IgD-negative memory B cell (primary cell): Measurements from ENCODE around the gene TRAF2. TPM values are rescaled to one million over a fixed set of nuclear protein-coding genes. Genes with fewer than 3 reads are reported as not detected.

Experiments used
- H3K27ac Mint-ChIP-seq, 3 donors: one replicate each; pipeline ENCODE4 v1.8.0; 2020 to 2022; ENCODE audit warnings: mild to moderate bottlenecking in 3 of 3, mixed read lengths in 3 of 3, moderate library complexity in 1 of 3
- H3K27me3 Mint-ChIP-seq: one replicate; pipeline ENCODE4 v1.8.0; 2021; ENCODE audit warnings: mixed read lengths
- H3K36me3 Mint-ChIP-seq: one replicate; pipeline ENCODE4 v1.8.0; 2020; ENCODE audit warnings: mild to moderate bottlenecking, mixed read lengths
- H3K4me1 Mint-ChIP-seq, 3 donors: one replicate each; pipeline ENCODE4 v1.8.0; 2020 to 2022; ENCODE audit warnings: mixed read lengths in 3 of 3, mild to moderate bottlenecking in 1 of 3
- H3K4me3 Mint-ChIP-seq, 4 donors: one replicate each; pipeline ENCODE4 v1.8.0; 2020 to 2022; ENCODE audit warnings: mild to moderate bottlenecking in 4 of 4, mixed read lengths in 4 of 4, moderate library complexity in 3 of 4
- H3K9me3 Mint-ChIP-seq, 3 donors: one replicate each; pipeline ENCODE4 v1.8.0; 2020 to 2021; ENCODE audit warnings: mixed read lengths in 3 of 3, mild to moderate bottlenecking in 1 of 3
- polyA plus RNA-seq: library from polyadenylated mRNA; unstranded; fragments of 300-500 nt; fragmentation: Illumina TruSeq; gene quantifications from one replicate; pipeline ENCODE4 v1.2.3, GENCODE V29; 2021

Gene TRAF2
- polyA plus RNA-seq, 1 donor from 2014 or later: 42.8 TPM

DNA sequence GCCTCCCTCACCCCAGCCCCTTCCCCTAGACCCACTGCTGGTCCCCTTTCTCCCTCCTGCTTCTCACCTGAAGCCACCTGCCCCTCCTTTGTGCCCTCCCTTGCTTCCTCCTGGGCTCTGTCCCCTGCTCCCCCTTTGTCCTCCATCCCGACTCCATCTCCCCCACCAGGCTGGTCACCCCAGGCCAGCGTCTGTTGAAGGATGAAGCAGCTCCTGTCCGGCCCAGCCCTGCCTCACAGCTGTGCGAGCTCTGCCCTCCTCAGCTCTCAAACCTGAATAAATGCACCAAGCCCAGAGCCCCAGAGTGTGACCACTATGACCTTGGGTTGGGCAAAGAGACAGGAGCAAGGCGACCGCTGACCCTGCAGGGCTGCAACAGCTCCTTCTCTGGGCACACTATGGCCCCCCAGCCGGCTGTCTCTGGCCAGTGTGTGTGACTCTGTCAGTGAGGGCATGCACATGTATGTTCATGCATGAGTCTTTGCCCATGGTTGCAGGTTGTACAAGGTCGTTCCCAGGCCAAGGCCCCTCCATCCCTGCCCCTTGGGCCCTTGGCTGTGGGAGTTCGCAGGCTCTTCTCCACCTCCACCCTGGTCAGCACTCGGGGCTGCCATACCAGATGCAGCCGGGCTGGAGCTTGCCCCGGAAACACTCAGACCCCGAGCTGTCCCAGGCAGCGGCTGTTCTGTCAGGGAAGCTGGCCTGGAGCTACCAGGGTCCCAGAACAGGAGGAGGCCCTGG is 69.1 kb downstream of the TRAF2 start:
- Mint-ChIP-seq H3K27ac (no peak overlapping the region), H3K4me1 (peaks cover 0 to 2% (median 0%) of the 10 kb centered on the region in 3 donors), H3K4me3 (peak overlapping the region in 1 of 4 donors; percentile 17), H3K9me3 (no peaks in the 10 kb centered on the region), H3K36me3 (no peaks in the 10 kb centered on the region), H3K27me3 (peaks cover 3% of the 10 kb centered on the region)

- peaks cover 3% of the 10 kb centered on the region for H3K27me3 Mint-ChIP-seq
- no peaks in the 10 kb centered on the region for H3K9me3 Mint-ChIP-seq
- H3K4me1 Mint-ChIP-seq: no peaks in the 10 kb centered on the region
- H3K36me3 Mint-ChIP-seq: no peaks in the 10 kb centered on the region
- H3K4me3 Mint-ChIP-seq: peak overlapping the region in 1 of 4 donors; percentile 13
- no peak overlapping the region for H3K27ac Mint-ChIP-seq
Measured at GRCh38 chr9:136955943-136956335, 69.6 kb downstream of the TRAF2 start.

- Mint-ChIP-seq H3K9me3 (no peaks in the 10 kb centered on the region), H3K4me3 (peak overlapping the region in 1 of 4 donors; percentile 13), H3K27ac (no peak overlapping the region), H3K36me3 (no peaks in the 10 kb centered on the region), H3K27me3 (peaks cover 3% of the 10 kb centered on the region), H3K4me1 (no peaks in the 10 kb centered on the region)
Measured at GRCh38 chr9:136956604-136957003, 70.3 kb downstream of the TRAF2 start.

- Mint-ChIP-seq H3K27ac (no peak overlapping the region), H3K4me1 (no peaks in the 10 kb centered on the region), H3K36me3 (no peaks in the 10 kb centered on the region), H3K9me3 (no peaks in the 10 kb centered on the region), H3K27me3 (peaks cover 3% of the 10 kb centered on the region), H3K4me3 (no peak overlapping the region)
Measured at GRCh38 chr9:136957461-136957860, 71.1 kb downstream of the TRAF2 start.

- H3K4me3 Mint-ChIP-seq: no peak overlapping the region
- no peaks in the 10 kb centered on the region for H3K4me1 Mint-ChIP-seq
- peaks cover 3% of the 10 kb centered on the region for H3K27me3 Mint-ChIP-seq
- H3K27ac Mint-ChIP-seq: no peak overlapping the region
- no peaks in the 10 kb centered on the region for H3K36me3 Mint-ChIP-seq
- H3K9me3 Mint-ChIP-seq: no peaks in the 10 kb centered on the region
Measured at GRCh38 chr9:136957901-136958300, 71.6 kb downstream of the TRAF2 start.

GRCh38 chr9:136958473-136958872 is 72.2 kb downstream of the TRAF2 start:
- Mint-ChIP-seq H3K27me3 (peaks cover 3% of the 10 kb centered on the region), H3K4me3 (peak overlapping the region in 1 of 4 donors; percentile 39), H3K27ac (no peak overlapping the region), H3K36me3 (no peaks in the 10 kb centered on the region), H3K9me3 (no peaks in the 10 kb centered on the region), H3K4me1 (no peaks in the 10 kb centered on the region)

DNA sequence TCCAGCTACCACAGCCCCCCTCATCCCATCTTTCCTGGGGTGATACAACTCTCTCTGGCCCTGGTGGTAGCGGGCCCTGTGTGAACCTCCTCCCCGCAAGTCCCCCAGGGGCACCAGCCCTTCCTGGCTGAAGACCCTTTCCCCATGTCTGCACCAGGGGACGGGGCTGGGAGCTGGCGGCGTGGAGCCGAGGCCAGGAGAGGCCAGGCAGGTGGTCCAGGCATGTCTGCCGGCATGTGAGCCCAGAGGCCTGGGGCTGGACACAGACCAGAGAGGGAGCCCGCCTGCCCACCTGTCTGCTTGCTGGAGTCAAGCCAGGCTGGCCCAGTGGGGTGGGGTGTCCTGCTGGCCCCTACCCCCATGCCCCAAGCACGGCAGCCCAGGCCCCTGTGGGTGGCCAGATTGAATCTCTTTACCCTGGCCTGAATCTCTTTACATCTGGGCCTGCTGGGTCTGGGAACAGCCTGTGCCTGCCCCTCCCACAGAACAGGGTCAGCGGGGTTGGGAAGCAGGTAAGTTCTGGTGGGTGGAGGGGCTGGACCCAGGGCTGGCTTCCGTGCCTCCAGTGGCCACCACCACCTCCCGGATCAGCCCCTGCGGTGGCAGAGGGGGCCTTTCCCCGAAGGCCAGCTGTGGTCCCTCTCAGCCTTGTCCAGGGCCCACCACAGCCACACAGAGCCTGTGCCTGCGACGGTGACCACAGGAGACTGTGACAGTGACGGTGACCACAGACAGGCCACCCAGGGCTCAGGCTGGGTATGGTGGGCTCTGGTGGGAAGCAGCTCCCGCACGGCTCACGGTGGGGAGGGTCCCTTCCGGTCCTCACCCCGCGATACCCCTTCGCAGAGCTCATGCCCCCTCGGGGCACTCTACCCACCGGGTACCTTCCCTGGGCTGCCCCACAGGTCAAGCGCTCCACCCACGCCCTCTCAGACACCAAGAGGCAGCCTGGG is 72.9 kb downstream of the TRAF2 start:
- Mint-ChIP-seq H3K9me3 (no peaks in the 10 kb centered on the region), H3K36me3 (no peaks in the 10 kb centered on the region), H3K27me3 (peaks cover 3% of the 10 kb centered on the region), H3K4me1 (no peaks in the 10 kb centered on the region), H3K27ac (no peak overlapping the region), H3K4me3 (peak overlapping the region in 1 of 4 donors; percentile 51)

DNA sequence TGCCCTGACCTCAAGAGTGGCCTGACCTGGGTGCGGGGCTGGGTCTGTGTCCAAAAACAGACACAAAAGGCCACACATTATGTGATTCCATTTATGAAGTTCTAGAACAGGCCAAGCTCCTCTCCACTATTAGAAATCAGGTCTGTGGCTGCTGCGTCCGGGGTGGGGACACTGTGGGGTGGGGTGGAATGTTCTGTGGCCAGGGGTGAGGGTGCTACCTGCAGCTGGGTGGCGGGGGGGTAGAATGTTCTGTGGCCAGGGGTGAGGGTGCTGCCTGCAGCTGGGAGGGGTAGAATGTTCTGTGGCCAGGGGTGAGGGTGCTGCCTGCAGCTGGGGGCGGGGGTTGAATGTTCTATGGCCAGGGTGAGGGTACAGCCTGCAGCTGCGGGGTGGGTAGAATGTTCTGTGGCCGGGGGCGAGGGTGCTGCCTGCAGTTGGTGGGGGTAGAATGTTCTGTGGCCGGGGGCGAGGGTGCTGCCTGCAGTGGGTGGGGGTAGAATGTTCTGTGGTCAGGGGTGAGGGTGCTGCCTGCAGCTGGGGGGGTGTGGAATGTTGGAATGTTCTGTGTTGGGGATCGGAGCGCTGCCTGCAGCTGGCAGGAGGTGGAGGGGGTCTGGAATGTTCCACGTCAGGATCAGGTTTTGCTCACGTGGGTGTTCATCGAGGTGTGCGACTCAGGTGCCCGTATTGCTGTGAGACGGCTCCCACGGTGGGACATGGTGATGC is 74.1 kb downstream of the TRAF2 start:
- no peaks in the 10 kb centered on the region for H3K9me3 Mint-ChIP-seq
- peak overlapping the region in 1 of 3 donors; percentile 84 for H3K27ac Mint-ChIP-seq
- H3K4me1 Mint-ChIP-seq: peaks cover 0 to 5% (median 2%) of the 10 kb centered on the region in 3 donors
- peaks cover 3% of the 10 kb centered on the region for H3K27me3 Mint-ChIP-seq
- peak overlapping the region in 1 of 4 donors; percentile 60 for H3K4me3 Mint-ChIP-seq
- H3K36me3 Mint-ChIP-seq: no peaks in the 10 kb centered on the region

- H3K4me1 Mint-ChIP-seq: peaks cover 4 to 9% (median 5%) of the 10 kb centered on the region in 3 donors
- no peak overlapping the region for H3K27ac Mint-ChIP-seq
- H3K36me3 Mint-ChIP-seq: no peaks in the 10 kb centered on the region
- H3K9me3 Mint-ChIP-seq: no peaks in the 10 kb centered on the region
- peaks cover 7% of the 10 kb centered on the region for H3K27me3 Mint-ChIP-seq
- no peak overlapping the region for H3K4me3 Mint-ChIP-seq
Measured at GRCh38 chr9:136960938-136961275, 74.6 kb downstream of the TRAF2 start.

DNA sequence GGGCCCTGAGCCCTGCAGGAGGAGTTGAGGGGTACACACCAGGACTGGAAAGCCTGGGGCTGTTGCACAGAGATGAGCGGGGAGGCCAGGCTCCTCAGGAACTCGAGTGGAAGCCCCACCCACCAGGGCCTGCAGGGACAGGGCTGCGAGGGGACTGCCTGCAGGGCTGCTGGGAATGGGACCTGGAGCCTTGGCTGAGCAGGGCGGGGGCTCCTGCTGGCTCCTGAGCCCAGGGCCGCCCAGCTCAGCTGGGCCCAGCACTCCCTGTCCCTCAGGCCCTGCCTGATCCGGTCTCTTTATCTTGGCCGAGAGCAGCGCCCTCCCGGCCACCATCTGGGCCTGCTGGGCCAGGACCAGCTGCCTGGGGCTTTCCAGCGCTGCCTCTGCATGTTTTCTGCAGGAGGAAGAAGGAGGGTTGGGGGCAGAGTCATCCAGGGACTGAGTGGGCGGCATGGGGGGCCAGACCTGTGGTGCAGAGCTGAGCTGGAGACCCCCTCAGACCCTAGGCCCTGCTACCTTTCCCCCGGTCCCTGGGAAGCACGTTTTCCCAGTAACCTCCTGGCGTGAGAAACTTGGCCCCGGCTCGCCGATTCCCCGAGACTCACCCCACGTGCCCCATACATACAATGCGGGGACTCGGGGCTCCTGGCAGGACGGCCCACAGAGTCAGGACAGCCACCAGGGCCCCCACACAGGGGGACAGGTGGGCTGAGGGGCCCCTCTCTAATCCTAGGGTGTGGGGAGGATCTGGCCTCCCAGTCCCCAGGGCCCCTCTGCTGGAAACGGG is 75.2 kb downstream of the TRAF2 start:
- no peaks in the 10 kb centered on the region for H3K9me3 Mint-ChIP-seq
- H3K4me1 Mint-ChIP-seq: peaks cover 5 to 15% (median 6%) of the 10 kb centered on the region in 3 donors
- peaks cover 11% of the 10 kb centered on the region for H3K27me3 Mint-ChIP-seq
- H3K27ac Mint-ChIP-seq: no peak overlapping the region
- no peak overlapping the region for H3K4me3 Mint-ChIP-seq
- no peaks in the 10 kb centered on the region for H3K36me3 Mint-ChIP-seq

- H3K36me3 Mint-ChIP-seq: no peaks in the 10 kb centered on the region
- no peak overlapping the region for H3K4me3 Mint-ChIP-seq
- H3K27me3 Mint-ChIP-seq: peaks cover 11% of the 10 kb centered on the region
- H3K27ac Mint-ChIP-seq: no peak overlapping the region
- H3K9me3 Mint-ChIP-seq: no peaks in the 10 kb centered on the region
- H3K4me1 Mint-ChIP-seq: peaks cover 5 to 15% (median 6%) of the 10 kb centered on the region in 3 donors
Measured at GRCh38 chr9:136962163-136962562, 75.8 kb downstream of the TRAF2 start.

- Mint-ChIP-seq H3K4me3 (no peak overlapping the region), H3K27me3 (peaks cover 11% of the 10 kb centered on the region), H3K27ac (peak overlapping the region in 1 of 3 donors; percentile 53), H3K36me3 (no peaks in the 10 kb centered on the region), H3K4me1 (peaks cover 5 to 15% (median 6%) of the 10 kb centered on the region in 3 donors), H3K9me3 (no peaks in the 10 kb centered on the region)
Measured at GRCh38 chr9:136962701-136963248, 76.5 kb downstream of the TRAF2 start.

- H3K27me3 Mint-ChIP-seq: peaks cover 11% of the 10 kb centered on the region
- H3K4me3 Mint-ChIP-seq: no peak overlapping the region
- no peak overlapping the region for H3K27ac Mint-ChIP-seq
- peaks cover 5 to 15% (median 6%) of the 10 kb centered on the region in 3 donors for H3K4me1 Mint-ChIP-seq
- H3K9me3 Mint-ChIP-seq: no peaks in the 10 kb centered on the region
- no peaks in the 10 kb centered on the region for H3K36me3 Mint-ChIP-seq
Measured at GRCh38 chr9:136963341-136963740, 77.0 kb downstream of the TRAF2 start.

GRCh38 chr9:136963751-136964150 is 77.4 kb downstream of the TRAF2 start:
- no peaks in the 10 kb centered on the region for H3K9me3 Mint-ChIP-seq
- peaks cover 5 to 15% (median 6%) of the 10 kb centered on the region in 3 donors for H3K4me1 Mint-ChIP-seq
- no peaks in the 10 kb centered on the region for H3K36me3 Mint-ChIP-seq
- no peak overlapping the region for H3K4me3 Mint-ChIP-seq
- H3K27me3 Mint-ChIP-seq: peaks cover 9% of the 10 kb centered on the region
- no peak overlapping the region for H3K27ac Mint-ChIP-seq
